NB4 (cell line): ENCODE measurements around the gene RPL14.

Experiments
- MYC ChIP-seq: IDR thresholded peaks from 2 replicates; pipeline ENCODE4 v1.6.1; 2011; ENCODE audit warnings: low read depth, low read length
- POLR2A ChIP-seq: IDR thresholded peaks from 2 replicates; pipeline ENCODE4 v1.6.1; 2011; ENCODE audit warnings: mild to moderate bottlenecking; ENCODE audit not compliant: insufficient read length; ENCODE audit errors: extremely low read depth
- TF ChIP-seq, protein P1 (sequence below): IDR thresholded peaks from one replicate; pipeline ENCODE4 v1.5.1; 2012; ENCODE audit warnings: low read depth, low read length

DNA sequence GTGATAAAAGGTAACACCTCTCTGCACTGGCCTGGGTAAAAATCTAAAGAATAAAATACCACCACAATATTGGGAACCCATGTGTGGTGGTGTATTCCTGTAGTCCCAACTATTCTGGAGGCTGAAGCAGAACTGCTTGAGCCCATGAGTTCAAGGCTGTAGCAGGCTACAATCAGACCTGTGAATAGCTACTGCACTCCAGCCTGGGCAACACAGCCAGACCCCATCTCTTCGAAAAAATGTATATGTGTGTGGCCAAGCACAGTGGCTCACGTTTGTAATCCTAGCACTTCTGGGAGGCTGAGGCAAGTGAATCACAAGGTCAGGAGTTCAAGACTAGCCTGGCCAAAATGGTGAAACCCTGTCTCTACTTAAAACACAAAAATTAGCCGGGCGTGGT, 1.8 kb upstream of the RPL14 start:
- TF ChIP-seq MYC (no peak), POLR2A (no peak)
- TF ChIP-seq, protein P1, sequence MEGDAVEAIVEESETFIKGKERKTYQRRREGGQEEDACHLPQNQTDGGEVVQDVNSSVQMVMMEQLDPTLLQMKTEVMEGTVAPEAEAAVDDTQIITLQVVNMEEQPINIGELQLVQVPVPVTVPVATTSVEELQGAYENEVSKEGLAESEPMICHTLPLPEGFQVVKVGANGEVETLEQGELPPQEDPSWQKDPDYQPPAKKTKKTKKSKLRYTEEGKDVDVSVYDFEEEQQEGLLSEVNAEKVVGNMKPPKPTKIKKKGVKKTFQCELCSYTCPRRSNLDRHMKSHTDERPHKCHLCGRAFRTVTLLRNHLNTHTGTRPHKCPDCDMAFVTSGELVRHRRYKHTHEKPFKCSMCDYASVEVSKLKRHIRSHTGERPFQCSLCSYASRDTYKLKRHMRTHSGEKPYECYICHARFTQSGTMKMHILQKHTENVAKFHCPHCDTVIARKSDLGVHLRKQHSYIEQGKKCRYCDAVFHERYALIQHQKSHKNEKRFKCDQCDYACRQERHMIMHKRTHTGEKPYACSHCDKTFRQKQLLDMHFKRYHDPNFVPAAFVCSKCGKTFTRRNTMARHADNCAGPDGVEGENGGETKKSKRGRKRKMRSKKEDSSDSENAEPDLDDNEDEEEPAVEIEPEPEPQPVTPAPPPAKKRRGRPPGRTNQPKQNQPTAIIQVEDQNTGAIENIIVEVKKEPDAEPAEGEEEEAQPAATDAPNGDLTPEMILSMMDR, result no peak
